GM19023 (cell line): ENCODE measurements around the gene COLEC11.
"Not testable (repeated sequence)": the region's sequence is repeated elsewhere in the genome, so short reads cannot be mapped to it uniquely, and the experiment has no call there.

Source experiments
- ATAC-seq: cut with Tn5 transposase; IDR thresholded peaks from one replicate; pipeline ENCODE4 v1.9.1; 2021; ENCODE audit warnings: mild to moderate bottlenecking, moderate library complexity; ENCODE audit not compliant: unreplicated experiment

Gene COLEC11

DNA sequence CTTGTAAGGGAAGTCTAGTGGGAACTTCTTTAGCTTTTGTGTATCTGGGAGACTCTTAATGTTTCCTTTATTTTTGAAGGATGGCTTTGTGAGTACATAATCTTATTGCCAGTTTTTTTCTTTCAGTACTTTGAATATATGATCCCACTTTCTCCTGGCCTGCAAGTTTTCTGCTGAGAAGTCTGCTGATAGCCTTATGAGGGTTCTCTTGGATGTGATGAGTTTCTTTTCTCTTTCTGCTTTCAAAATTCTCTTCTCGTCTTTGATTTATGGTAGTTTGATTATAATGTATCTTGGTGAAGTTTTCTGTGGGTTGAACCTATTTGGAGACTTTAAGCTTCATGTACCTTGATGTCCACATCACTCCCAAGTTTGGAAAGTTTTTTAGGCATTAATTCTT, 28.1 kb downstream of the COLEC11 start:
- ATAC-seq, result no peak

DNA sequence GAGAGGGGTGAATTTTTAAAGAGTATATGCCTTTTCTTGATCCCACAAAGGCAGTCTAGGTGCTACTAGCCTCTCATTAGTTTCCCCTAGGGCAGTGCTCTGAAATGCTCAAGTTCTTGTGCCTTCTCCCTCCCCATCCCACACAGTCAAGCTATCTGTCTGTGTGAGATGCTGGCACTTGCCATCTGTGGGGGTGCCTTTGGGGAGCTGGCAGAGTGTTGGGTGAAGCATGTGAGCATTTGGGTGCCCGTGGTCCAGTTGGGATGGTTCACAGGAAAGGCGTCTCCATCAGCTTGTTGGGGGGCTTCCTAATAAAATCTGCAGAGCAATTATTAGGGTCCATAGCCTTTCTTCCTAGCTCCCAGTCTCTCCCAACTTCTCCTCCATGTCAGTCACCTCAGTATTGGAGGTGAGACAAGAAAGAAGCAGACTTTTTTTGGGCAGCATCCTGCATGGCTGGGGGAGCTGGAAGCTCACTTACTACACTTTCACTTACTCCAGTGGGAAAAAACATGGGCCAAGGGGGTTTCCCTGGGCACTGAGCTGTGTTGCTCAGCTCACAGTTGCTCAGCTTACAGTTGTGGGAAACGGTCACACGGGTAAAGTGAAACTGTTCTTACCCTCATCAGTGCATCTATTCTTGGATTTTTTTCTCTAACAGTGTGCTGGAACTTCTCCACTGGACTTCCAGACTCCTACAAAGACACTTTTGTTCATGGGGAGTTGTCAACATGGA, 29.3 kb downstream of the COLEC11 start:
- ATAC-seq, result peak; percentile 70

DNA sequence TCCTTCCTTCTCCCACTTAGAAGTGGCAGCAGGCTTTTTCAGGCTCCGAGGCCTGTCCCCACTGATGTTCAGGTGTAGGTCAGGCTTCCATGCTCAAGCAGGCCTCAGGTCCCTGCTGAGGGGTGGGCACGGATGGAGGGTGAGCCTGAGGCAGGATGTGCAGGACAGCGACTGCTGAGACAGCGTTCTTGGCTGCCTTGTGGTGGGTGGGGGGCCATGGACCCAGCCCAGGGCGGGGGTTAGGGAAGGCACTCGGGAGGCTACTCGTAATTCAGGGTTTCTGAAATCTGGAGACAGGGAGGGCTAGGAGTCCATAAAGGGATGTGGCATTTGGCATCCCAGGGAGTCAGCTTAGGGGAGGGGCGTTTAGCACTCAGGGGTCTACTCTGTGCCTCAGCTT, 30.3 kb downstream of the COLEC11 start:
- no peak for ATAC-seq

DNA sequence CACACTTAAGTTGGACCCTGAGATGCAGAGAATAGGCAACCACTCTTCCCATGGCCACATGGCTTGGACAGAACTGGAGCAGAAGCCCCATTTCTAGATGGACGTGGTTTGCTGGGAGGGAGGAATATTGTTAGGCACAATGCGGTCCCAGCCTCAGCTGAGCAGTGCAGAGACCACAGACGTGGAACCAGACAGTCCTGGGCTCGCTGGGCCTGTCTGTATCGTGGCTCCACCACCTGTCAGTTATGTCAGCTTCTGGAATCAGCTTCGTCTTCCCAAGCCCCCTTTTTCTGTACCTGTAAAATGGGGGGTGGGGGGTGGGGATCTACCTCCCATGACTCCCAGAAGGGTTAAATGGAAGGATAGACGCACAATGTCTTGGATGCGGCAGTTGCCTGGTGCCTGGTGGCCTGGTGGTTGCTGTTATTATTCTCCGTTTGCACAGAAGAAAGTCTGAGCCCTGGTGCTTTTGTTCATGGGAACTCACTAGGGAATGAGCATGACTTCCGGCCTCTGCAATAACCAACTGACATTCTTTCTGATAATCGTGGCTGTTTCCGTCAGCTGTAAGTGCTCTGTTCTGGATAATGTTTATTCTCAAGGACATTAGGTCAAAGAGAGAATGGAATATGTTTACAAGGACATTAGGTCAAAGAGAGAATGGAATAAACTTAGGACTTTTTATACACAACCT, 31.4 kb downstream of the COLEC11 start:
- ATAC-seq, result no peak

DNA sequence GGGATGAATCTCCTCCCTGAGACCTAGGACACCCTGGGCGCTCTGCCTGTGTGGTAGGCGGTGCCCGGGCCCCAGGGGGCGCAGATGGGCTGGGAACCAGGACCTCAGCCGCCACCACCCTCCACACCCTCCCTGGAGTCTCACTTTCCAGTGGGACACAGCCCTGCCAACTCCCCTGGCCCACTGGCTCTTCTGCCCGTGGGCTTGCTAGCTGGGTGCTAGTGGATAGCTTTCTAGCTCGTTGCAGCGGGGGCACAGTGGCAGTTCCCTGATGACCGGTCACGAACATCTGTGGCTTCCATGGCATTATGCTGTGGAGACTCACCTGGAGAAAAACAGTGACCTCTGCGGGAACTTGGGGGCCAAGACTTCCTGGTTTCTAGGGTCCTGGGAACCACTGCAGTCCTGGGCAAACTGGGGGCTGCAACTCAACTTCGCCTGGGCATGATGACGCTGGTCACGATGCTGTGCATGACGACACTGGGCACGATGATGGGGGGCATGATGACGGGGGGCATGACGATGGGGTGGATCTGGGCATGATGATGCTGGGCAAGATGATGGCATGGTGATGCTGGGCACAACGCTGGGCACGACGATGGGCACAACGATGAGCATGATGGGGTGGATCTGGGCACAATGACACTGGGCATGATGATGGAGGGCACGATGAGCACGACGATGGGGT, 32.0 kb downstream of the COLEC11 start:
- ATAC-seq, result no peak

DNA sequence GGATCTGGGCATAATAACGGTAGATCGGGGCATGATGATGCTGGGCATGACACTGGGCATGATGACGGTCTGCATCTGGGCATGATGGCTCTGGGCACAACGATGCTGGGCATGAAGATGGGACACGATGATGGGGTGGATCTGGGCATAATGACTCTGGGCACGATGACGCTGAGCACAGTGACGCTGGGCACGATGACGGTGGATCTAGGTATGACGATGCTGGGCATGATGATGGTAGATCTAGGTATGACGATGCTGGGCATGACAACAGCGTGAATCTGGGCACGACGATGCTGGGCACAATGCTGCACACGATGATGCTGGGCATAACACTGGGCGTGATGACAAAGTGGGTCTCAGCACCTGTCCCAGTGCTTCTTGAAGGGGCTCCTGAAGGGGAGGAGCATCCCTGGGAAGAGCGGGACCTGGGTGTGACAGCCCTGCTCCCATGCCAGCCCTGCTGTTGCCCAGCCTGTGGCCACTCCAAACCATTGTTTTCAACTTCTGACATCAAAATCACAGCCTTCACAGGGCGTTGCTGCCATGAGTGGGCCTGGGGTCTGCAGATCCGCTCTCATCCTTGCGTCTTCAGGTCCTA, 32.7 kb downstream of the COLEC11 start:
- no peak for ATAC-seq

DNA sequence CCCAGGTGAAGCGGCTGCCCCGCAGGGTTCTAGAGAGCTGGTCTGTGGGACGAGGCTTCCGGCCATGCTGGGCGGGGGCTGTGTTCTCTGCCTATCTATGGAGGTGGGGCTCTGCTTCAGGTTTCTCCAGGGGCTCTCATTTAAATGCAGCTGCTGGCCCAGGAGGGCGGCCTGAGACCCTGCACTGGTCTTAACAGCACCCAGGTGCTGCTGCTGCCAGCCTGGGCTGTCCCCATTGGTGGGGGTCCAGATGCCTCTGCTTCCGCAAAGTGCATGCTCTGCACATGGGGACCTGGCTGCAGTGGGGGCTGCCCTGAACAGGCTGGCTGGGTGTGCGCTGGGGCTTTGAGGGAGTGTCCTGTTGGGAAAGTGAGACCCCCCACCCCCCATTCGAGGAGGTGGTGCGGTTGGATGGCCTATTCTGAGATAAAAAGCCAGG, 33.3 kb downstream of the COLEC11 start:
- ATAC-seq, result no peak

DNA sequence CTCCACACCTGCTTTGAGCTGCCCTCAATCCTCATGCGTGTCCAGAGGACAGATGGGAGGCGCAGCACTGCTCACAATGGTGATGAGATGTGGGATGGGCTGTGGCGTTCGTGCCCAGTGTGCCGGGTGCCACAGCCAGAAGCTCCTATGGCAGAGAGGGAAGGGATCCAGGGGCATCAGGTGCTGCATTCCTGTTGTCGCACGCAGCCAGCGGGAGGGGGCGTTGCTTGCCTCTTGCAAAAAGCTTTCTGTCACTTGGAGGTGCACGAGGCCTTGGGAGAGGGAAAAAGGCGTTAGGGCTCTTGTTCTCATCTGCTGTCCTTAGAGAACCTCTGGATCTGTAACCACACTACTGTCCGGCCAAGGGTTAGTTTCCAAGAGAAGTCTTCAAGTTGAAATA, 33.9 kb downstream of the COLEC11 start:
- no peak for ATAC-seq

DNA sequence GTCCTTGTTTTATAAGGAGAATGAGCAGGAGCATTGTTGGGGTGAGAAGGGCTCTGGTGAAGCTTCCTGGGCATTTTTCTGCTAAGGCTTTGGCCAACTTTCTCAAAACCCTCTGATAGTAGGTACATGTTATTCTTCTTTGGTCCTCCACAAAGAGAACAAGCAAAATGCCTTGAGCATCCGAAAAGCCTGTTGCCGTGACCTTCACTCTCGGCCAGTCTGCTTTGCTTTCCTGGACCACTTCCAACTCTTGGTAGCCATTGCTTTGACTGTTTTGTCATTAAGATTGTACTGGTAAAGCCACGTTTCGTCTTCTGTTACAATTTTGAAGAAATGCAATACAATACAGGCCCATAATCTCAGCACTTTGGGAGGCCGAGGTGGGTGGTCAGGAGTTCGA, 35.7 kb downstream of the COLEC11 start:
- ATAC-seq, result no peak

DNA sequence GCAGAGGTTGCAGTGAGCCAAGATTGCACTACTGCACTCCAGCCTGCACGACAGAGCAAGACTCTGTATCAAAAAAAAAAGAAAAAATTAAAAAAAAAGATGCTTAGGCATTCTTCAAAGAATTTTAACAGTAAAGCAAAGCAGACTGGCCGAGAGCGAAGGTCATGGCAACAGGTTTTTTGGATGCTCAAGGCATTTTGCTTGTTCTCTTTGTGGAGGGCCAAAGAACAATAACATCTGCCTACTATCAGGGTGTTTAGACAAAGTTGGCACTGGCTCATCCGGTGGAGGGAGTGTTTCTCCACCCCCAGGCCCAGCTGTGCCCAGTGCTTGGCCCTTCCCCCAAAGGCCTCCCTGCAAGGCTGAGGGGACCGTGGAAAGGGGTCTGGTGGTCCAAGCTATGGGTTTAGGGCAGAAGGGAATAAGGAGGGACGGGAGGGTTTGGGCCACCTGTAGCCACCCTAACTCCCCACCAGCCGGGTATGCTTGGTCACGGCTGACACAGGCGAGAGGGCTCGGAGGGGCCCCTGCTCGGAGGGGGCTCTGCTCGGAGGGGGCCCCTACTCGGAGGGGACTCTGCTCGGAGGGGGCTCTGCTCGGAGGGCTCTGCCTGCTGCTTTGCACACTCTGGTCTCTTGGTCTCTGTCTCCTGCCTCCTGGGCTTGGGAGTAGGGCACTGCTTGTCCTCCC, 36.4 kb downstream of the COLEC11 start:
- no peak for ATAC-seq

DNA sequence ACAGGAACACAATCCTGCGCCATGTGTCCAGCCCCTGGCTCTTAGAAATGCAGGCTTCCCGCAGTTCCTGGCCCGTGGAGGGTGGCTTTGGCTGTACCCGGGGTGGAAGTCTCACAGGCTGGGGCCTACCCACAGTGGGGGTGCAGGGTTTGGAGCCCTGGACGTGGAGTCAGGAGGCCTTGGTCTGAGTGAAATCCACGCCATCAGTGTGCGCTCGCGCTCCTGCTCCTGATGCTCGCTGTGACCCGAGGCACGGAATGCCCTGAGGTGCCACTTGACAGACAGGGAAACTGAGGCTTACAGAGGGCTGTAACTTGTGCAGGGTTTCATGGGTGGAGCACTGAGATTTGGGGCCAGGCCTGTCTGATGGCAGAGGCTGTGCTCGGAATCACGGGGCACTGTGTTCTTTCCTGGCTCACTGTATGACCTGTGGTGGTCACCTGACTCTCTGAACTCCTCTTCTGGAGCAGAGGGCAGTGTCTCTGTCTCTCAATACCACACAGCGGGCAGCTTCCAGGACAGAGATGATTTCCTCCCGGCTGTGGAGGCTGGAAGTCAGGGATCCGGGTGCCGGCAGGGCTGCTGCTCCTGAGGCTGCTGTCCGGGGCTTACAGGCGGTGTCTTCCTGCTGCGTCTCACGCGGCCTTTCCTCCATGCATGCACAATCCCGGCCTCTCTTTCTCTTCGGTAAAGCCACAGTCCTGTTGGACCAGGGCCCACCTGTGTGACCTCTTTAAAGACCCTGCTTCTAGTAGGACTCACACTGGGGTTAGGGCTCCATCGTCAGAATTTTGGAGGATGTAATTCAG, 37.1 kb downstream of the COLEC11 start:
- ATAC-seq, result no peak

DNA sequence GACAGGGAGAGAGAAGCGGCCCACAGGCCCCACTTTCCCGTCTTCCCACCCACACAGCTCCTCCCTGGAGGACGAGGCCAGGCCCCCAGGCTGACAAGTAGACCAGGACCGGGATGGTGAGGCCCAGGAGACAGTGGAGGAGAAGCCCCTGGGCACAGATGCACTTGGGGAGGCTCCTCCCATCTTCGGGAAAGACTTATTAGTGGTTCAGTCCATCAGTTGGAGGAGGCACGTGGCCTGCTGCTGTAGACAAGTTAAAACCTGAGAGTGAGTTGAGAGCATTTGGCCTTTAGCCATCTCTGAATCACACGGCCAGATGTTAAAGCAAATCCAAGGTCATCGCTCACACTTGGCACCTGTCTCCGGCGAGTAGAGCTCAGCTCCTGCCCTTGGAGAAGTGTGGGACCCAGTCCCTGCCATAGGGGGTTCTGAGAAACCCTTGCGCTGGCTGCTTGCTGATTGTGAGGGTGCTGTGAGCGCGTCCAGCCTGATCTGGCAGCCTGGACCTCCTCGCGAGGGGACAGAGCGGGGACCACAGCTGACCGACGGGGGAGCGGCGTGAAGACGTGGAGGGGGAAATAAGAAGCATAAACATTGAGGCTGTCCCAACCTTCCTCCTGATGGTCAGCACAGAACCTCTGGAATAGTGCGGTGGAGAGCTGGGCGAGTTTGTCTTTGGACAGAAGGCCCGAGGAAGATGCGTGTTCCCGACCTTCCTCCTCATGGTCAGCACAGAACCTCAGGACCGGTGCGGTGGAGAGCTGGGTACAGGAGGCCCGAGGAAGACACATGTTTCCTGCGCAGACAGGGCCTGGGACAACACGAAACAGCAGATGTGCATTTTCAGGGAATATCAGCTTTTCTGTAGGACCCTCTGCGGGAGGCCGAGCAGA, 38.4 kb downstream of the COLEC11 start:
- ATAC-seq, result no peak

DNA sequence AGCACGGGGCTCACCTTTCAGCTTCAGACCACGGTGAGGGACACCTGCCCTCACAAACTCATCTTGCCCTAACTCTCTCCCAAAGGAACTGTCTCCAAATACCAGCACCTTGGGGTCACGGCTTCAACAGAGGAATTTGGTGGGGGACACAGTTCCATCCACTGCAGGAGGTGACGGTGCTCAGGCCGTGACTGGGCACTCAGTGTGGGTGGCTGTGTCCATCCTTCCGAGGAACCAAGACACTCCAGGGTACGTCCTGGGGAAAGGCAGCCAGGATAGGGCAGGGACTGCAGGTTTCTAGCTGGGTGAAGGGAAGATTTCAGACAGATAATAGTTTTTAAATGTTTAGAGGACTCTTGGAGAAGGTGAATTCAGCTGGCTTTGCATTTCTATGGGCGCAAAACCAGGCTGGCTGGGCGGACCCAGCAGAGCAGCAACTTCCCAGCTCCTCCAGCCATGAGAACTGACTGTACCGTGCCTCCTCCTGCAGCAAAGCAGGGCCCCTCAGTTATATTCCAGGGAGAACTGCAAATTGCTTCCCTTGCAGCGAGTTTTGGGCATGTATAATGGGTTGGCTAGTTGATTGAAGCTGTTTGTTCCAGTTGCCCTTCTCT, 39.2 kb downstream of the COLEC11 start:
- ATAC-seq, result no peak

DNA sequence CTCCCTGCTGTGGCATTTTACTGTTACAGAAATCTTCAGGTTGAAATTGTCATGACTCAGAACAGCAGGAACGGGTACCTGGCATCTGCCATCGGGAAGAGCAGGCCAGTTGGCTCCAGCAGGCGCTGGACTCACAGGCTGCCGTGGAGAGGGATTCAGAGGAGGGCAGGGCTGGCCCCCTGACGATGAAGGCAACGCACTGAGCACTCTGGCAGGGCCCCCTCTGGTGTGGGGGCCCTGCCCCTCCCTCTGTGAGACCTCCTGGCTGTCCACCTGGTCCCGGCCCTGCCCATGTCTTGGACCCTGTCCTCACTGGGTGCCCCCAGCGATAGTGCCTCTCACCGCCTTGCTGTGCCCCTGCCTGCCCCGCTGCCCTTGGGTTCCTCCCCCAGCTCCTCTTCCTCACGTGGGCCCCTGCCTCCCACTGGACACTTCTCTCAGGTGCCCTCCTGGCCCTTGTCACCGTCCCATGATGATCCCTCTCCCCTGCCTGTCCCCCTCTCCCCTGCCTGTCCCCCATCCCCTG, 39.7 kb downstream of the COLEC11 start:
- ATAC-seq, result no peak

DNA sequence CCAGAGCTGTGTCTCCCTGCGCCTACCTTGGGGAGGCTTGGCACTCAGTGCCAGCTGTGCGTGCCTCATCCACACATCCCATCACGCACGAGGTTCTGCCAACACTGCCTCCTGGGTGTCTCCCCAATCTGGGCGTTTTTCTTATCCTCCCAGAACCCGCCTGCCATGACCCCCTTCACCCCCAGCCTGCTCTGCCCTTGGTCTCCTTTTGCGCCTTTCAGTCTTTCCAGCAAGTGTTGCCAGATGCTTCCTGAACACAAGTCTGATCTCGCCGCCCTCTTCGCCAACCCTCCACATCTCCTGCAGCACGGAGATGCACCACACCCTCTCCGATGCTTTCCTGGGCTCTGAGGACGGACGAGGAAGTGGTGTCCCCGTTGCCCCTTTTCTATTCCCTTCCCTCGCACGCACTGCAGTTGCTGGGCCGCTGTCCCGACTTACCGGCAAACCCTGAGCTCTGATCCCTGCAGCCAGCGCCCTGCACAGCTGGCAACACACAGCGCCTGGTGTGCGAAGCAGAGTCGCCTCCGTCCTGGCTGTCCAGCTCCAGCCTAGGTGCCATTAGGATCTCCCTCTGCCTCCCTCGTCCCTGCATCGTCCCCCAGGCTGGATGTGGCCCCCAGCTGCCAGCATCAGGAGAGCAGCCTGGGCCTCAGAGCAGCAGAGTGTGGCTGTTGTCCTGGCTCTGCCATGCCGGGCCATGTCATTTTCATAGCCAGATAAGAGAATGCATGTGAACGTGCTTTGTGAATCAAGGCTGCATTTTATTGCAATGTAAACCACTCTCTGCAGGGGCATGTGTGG, 40.5 kb downstream of the COLEC11 start:
- no peak for ATAC-seq

DNA sequence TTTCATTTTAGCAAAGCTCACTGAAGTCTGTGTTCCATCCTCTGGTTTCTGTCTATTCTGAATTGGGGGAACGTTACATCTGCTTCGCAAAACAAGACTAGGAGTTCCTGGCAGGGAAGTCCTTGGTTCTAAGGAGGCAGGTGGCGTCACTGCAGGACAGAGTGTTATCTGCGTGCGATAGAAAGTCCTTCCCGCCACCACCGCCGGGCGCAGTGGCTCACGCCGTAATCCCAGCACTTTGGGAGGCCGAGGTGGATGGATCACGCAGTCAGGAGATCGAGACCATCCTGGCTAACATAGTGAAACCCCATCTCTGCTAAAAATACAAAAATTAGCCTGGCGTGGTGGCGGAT, 41.0 kb downstream of the COLEC11 start:
- not testable (repeated sequence) for ATAC-seq

DNA sequence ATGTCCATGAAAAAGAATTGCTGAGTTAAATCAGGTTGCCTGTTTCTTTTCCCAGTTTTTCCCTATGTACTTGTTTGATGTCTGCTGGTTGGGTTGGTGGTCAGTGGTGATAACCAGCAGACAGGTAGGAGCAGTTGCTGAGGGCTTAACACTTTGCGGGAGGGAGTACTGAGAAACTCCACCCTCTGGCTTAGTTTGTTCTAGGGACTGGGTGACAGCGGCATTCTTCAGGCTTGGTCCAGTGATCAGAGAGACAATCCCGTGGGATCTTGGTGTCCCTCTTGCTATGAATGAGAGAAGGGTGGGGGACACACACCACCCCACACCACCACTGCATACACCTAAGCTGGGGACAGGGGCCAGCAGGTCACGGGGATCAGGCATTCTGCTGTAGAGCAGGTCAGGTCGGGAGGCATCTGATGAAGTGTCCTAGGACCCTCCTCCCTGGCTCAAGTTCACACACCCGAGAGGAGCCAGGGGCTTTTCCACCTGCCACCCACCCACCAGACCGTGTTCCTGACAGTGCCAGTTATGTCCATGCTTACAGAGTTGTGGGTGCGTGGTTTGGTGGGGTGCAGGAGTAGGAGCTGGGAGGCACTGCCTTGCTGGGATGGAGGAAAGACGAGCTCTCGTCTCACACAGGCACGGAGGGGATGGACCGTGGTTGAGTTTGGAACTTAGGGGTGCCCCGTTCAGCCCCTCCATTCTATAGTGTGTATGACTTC, 41.8 kb downstream of the COLEC11 start:
- no peak for ATAC-seq
